Neural cell (in vitro differentiated cells): ENCODE results near the gene ELF1. TPM values are rescaled to one million over a fixed set of nuclear protein-coding genes. Genes with fewer than 3 reads are reported as not detected.

Experiments used
- H2AFZ ChIP-seq: fragments of 200-600, 300-800 bp; sonication (generic), shearing (Covaris generic); 2 replicates; pipeline ENCODE4 v1.6.0; 2014; ENCODE audit warnings: low read depth, mild to moderate bottlenecking, antibody characterized with exemption, low read length, moderate library complexity
- H3F3A ChIP-seq: fragments of 200-600 bp; shearing (Covaris generic); 2 replicates; pipeline ENCODE4 v1.6.1; 2016; ENCODE audit warnings: mild to moderate bottlenecking, moderate library complexity, mixed read lengths, antibody characterized with exemption, low read length; ENCODE audit not compliant: insufficient read depth, poor library complexity, severe bottlenecking
- H3K27ac ChIP-seq: fragments of 200-600, 300-800 bp; sonication (generic), shearing (Covaris generic); 2 replicates; pipeline ENCODE4 v1.5.1; 2014; ENCODE audit warnings: mild to moderate bottlenecking, low read length, moderate library complexity
- H3K27me3 ChIP-seq: fragments of 300-800, 200-600 bp; sonication (generic), shearing (Covaris generic); 2 replicates; pipeline ENCODE4 v1.6.0; 2014; ENCODE audit warnings: mild to moderate bottlenecking, low read depth, low read length, moderate library complexity; ENCODE audit not compliant: insufficient read depth
- H3K36me3 ChIP-seq: fragments of 300-800, 200-600 bp; sonication (generic), shearing (Covaris generic); 2 replicates; pipeline ENCODE4 v1.5.1; 2014; ENCODE audit warnings: mild to moderate bottlenecking, antibody characterized with exemption, low read length, moderate library complexity; ENCODE audit not compliant: insufficient read depth
- H3K4me2 ChIP-seq: fragments of 300-800, 200-600 bp; sonication (generic), shearing (Covaris generic); 2 replicates; pipeline ENCODE4 v1.6.0; 2014; ENCODE audit warnings: mild to moderate bottlenecking, low read length
- H3K4me3 ChIP-seq: fragments of 300-800, 200-600 bp; sonication (generic), shearing (Covaris generic); 2 replicates; pipeline ENCODE4 v1.5.1; 2014; ENCODE audit warnings: mild to moderate bottlenecking, low read length, moderate library complexity
- H3K79me2 ChIP-seq: fragments of 200-600 bp; shearing (Covaris generic); replicated peaks from 2 replicates; pipeline ENCODE4 v1.6.0; 2014; ENCODE audit warnings: mild to moderate bottlenecking, low read length, moderate library complexity; ENCODE audit not compliant: insufficient read depth
- H3K9ac ChIP-seq: fragments of 300-800, 200-600 bp; sonication (generic), shearing (Covaris generic); 2 replicates; pipeline ENCODE4 v1.6.1; 2016; ENCODE audit warnings: mild to moderate bottlenecking, low read length, mixed read lengths
- H3K9me2 ChIP-seq: fragments of 200-600 bp; shearing (Covaris generic); 2 replicates; pipeline ENCODE4 v1.6.1; 2016; ENCODE audit warnings: mild to moderate bottlenecking, low read length, mixed read lengths; ENCODE audit not compliant: insufficient read depth
- H3K9me3 ChIP-seq: fragments of 200-600, 300-800 bp; sonication (generic), shearing (Covaris generic); 2 replicates; pipeline ENCODE4 v1.6.1; 2016; ENCODE audit warnings: mild to moderate bottlenecking, mixed run types, low read length, moderate library complexity, mixed read lengths
- H4K20me1 ChIP-seq: fragments of 200-600 bp; shearing (Covaris generic); 2 replicates; pipeline ENCODE4 v1.6.1; 2016; ENCODE audit warnings: mild to moderate bottlenecking, mixed run types; ENCODE audit not compliant: insufficient read depth
- CTCF ChIP-seq: fragments of 450-650 bp; IDR thresholded peaks from 2 replicates; pipeline ENCODE4 v1.5.1; 2014; ENCODE audit warnings: antibody characterized with exemption, mild to moderate bottlenecking, moderate library complexity; ENCODE audit not compliant: poor library complexity, severe bottlenecking
- EP300 ChIP-seq: fragments of 450-650 bp; conservative IDR thresholded peaks from 2 replicates; pipeline ENCODE4 v1.6.1; 2014; ENCODE audit warnings: antibody characterized with exemption, mild to moderate bottlenecking, moderate library complexity; ENCODE audit not compliant: poor library complexity, severe bottlenecking
- EZH2 ChIP-seq: fragments of 200-600, 300-800 bp; shearing (Covaris generic), sonication (generic); IDR thresholded peaks from 2 replicates; pipeline ENCODE4 v1.6.1; 2014; ENCODE audit warnings: antibody characterized with exemption, low read length, borderline replicate concordance, mild to moderate bottlenecking; ENCODE audit not compliant: insufficient read depth, poor library complexity, severe bottlenecking
- MXI1 ChIP-seq: fragments of 450-650 bp; conservative IDR thresholded peaks from 2 replicates; pipeline ENCODE4 v1.6.1; 2014; ENCODE audit warnings: antibody characterized with exemption, mild to moderate bottlenecking; ENCODE audit not compliant: poor library complexity, severe bottlenecking
- POLR2AphosphoS5 ChIP-seq: IDR thresholded peaks from 2 replicates; pipeline ENCODE4 v1.6.1; 2012
- RAD21 ChIP-seq: fragments of 450-650 bp; conservative IDR thresholded peaks from 2 replicates; pipeline ENCODE4 v1.6.1; 2014; ENCODE audit warnings: antibody characterized with exemption, mild to moderate bottlenecking, moderate library complexity
- REST ChIP-seq: IDR thresholded peaks from 2 replicates; pipeline ENCODE4 v1.6.1; 2012; ENCODE audit warnings: borderline replicate concordance
- SMC3 ChIP-seq: fragments of 450-650 bp; conservative IDR thresholded peaks from 2 replicates; pipeline ENCODE4 v1.6.1; 2014; ENCODE audit warnings: antibody characterized with exemption, mild to moderate bottlenecking, moderate library complexity; ENCODE audit not compliant: poor library complexity
- TAF1 ChIP-seq: IDR thresholded peaks from 2 replicates; pipeline ENCODE4 v1.6.1; 2012; ENCODE audit warnings: low read depth
- polyA plus RNA-seq: library from polyadenylated mRNA; depleted of rRNA; stranded (reverse); fragments of >200 nt; gene quantifications from 2 replicates; pipeline ENCODE4 v1.2.3, GENCODE V29; 2014

ELF1 gene
- polyA plus RNA-seq, 1 donor from 2014 or later, result 2.0 TPM

- Histone ChIP-seq H3K79me2 (no peaks in the 10 kb centered on the region), H3K9ac (no peak overlapping the region), H3K4me3 (no peak overlapping the region), H3K27ac (no peak overlapping the region), H3K4me2 (no peak overlapping the region), H3K9me2 (no peaks in the 10 kb centered on the region), H3K9me3 (no peaks in the 10 kb centered on the region), H3F3A (no peaks in the 10 kb centered on the region), H3K27me3 (no peaks in the 10 kb centered on the region), H3K36me3 (no peaks in the 10 kb centered on the region), H2AFZ (no peak overlapping the region), H4K20me1 (no peaks in the 10 kb centered on the region)
- TF ChIP-seq CTCF (no peak), RAD21 (no peak), POLR2AphosphoS5 (no peak)
Measured at GRCh38 chr13:40933508-40934204, 85.5 kb downstream of the ELF1 start.

- no peaks in the 10 kb centered on the region for H3F3A ChIP-seq
- no peak overlapping the region for H3K9ac ChIP-seq
- no peaks in the 10 kb centered on the region for H3K36me3 ChIP-seq
- TF ChIP-seq TAF1, result no peak
- no peak for TF ChIP-seq EP300
- no peak for TF ChIP-seq CTCF
- no peak for TF ChIP-seq EZH2
- TF ChIP-seq REST, result no peak
- TF ChIP-seq POLR2AphosphoS5, result no peak
- no peak for TF ChIP-seq SMC3
- TF ChIP-seq MXI1, result no peak
- no peak for TF ChIP-seq RAD21
- H3K27ac ChIP-seq, result no peak overlapping the region
- H3K4me2 ChIP-seq, result no peak overlapping the region
- no peak overlapping the region for H3K4me3 ChIP-seq
- no peaks in the 10 kb centered on the region for H4K20me1 ChIP-seq
- no peaks in the 10 kb centered on the region for H3K9me2 ChIP-seq
- H3K27me3 ChIP-seq, result no peaks in the 10 kb centered on the region
- H3K9me3 ChIP-seq, result no peaks in the 10 kb centered on the region
- no peaks in the 10 kb centered on the region for H3K79me2 ChIP-seq
- no peak overlapping the region for H2AFZ ChIP-seq
Measured at GRCh38 chr13:40932252-40932651, 86.9 kb downstream of the ELF1 start.
